Adrenal gland (tissue), 5 donors: ENCODE results near the gene KCNAB1.

Source experiments
- CTCF ChIP-seq, 6 experiments: fragments of 450-650 bp in 4 of 6; fragments of 200-600 bp in 2 of 6; sonication (generic) in 1 of 6; IDR thresholded peaks; 1 replicate in 5 of 6; 2 replicates in 1 of 6; pipeline versions ENCODE4 v1.5.1 to v1.8.0; 2016 to 2021; ENCODE audit warnings: antibody characterized with exemption in 6 of 6, mild to moderate bottlenecking in 2 of 6, moderate library complexity in 1 of 6
- POLR2A ChIP-seq, 2 donors: fragments of 450-650 bp; IDR thresholded peaks; one replicate each; pipeline ENCODE4 v1.6.1; 2017; ENCODE audit warnings: antibody characterized with exemption in 2 of 2, mild to moderate bottlenecking in 2 of 2, moderate library complexity in 1 of 2
- donor health status: DM: no; HTN: no; CAD: no.

- no peak for TF ChIP-seq CTCF (IDR thresholded peaks at IDR 0.05)
- TF ChIP-seq POLR2A (IDR thresholded peaks at IDR 0.05) = no peak
Observed at GRCh38 chr3:156188757-156189156, 68.4 kb downstream of the KCNAB1 start.
